Retinal pigment epithelial cell (primary cell): ENCODE measurements around the gene BMP2K.
A peak's percentile ranks its signal among the peaks of the same experiment; 100 is the strongest.

Source experiments
- DNase-seq: peaks from one replicate; pipeline ENCODE4 v3.0.0-alpha.2; 2010; ENCODE audit warnings: low read depth
- H3K4me3 ChIP-seq: 2 replicates; pipeline ENCODE4 v1.5.1; 2011; ENCODE audit warnings: mild to moderate bottlenecking, low read length, control low read depth, moderate library complexity
- CTCF ChIP-seq: conservative IDR thresholded peaks from 2 replicates; pipeline ENCODE4 v1.5.1; 2011; ENCODE audit warnings: low read depth, low read length, control low read depth, inconsistent platforms

BMP2K gene

GRCh38 chr4:78776079-78776728, at the start of gene BMP2K:
Gene BMP2K (plus strand): TSS chr4:78776350. CDS start chr4:78776544, 194 bp downstream.
- peak; percentile 26 for DNase-seq

GRCh38 chr4:78726546-78726945, 49.6 kb upstream of the BMP2K start:
- no peak overlapping the region for H3K4me3 ChIP-seq
- TF ChIP-seq CTCF: no peak
- DNase-seq: no peak

More at GRCh38 chr4:78776079-78776728, at the start of gene BMP2K:
- H3K4me3 ChIP-seq: peak within 1 kb of the TSS; percentile 92
- TF ChIP-seq CTCF: no peak

GRCh38 chr4:78732332-78733104, 43.6 kb upstream of the BMP2K start:
- no peak for DNase-seq
- no peak overlapping the region for H3K4me3 ChIP-seq
- no peak for TF ChIP-seq CTCF

GRCh38 chr4:78734441-78735162, 41.5 kb upstream of the BMP2K start:
- TF ChIP-seq CTCF: no peak
- no peak overlapping the region for H3K4me3 ChIP-seq
- DNase-seq: no peak

GRCh38 chr4:78735697-78736096, 40.5 kb upstream of the BMP2K start:
- H3K4me3 ChIP-seq: no peak overlapping the region
- TF ChIP-seq CTCF: no peak
- no peak for DNase-seq

- no peak for TF ChIP-seq CTCF
- no peak for DNase-seq
Measured at GRCh38 chr4:78737035-78737434, 39.1 kb upstream of the BMP2K start.

GRCh38 chr4:78737973-78738372, 38.2 kb upstream of the BMP2K start:
- TF ChIP-seq CTCF: no peak
- no peak for DNase-seq
- no peak overlapping the region for H3K4me3 ChIP-seq

More at GRCh38 chr4:78737035-78737434, 39.1 kb upstream of the BMP2K start:
- H3K4me3 ChIP-seq: no peak overlapping the region
